Measurements from ENCODE around the gene FAM184B.

FAM184B gene

DNA sequence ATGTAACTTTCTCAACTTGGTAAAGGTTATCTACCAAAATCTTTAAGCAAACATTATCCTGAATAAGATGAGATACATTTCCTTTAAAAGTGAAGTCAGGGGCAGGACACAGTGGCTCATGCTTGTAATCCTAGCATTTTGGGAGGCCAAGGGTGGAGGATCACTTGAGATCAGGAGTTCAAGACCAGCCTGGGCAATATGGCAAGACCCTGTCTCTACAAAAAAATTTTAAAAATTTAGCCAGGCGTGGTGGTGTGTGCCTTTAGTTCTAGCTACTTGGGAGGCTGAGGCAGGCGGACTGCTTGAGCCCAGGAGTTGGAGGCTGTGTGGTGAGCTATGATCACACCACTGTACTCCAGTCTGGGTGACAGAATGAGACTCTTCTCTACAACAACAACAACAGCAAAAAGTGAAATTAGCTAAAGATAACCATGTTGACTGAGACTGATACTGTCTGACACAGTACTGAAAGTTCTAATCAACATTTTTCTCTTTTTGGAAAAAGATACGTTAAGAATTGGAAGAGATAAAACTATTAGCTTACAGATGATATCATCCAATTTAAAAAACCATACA, 24.2 kb upstream of the FAM184B start:
- DNase-seq (ENCODE audit: extremely low spot score), result no peak
- POLR2A ChIA-PET, result no interaction called here

DNA sequence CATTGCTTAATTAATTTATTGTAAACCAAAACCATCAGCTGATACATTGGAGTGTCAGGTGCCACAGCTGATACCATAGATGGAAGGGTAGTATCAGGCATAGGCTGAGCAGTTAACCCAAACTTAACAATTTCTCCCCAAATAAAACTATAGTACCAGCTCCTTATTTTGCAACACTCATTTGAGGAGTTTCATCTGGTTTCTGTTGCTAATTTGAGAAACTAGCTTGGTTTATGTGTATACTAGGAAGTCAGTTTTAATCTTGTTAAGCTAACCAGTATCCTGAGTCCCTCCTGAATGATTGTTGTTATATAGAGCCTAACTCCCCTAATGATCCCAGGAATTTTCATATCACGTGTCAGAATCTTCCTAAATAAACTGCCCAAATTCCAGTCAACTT, 16.4 kb upstream of the FAM184B start:
- ChIA-PET POLR2A (interaction anchor here (1.8 kb wide), 1 partner anchor 13 kb away, joined by 6 read pairs; the partner anchor contains the start of genes DCAF16 and NCAPG), CTCF (no interaction called here)
- no peak for TF ChIP-seq CTBP1 (IDR thresholded peaks at IDR 0.05; ENCODE audit: borderline replicate concordance)
- no peak for TF ChIP-seq SUZ12 (IDR thresholded peaks at IDR 0.05)
- no peak for TF ChIP-seq TARDBP (IDR thresholded peaks at IDR 0.05)
- no peak for TF ChIP-seq LEF1 (IDR thresholded peaks at IDR 0.05; ENCODE audit: borderline replicate concordance)
- DNase-seq (ENCODE audit: extremely low spot score), result no peak

More for the DNA sequence above, 24.2 kb upstream of the FAM184B start:
- CTCF ChIA-PET, result interaction anchor here (0.7 kb wide), 1 partner anchor 9 kb away, joined by 3 read pairs; no protein-coding TSS in a partner anchor
- TF ChIP-seq FOXK2 (IDR thresholded peaks at IDR 0.05) (no peak), FOXM1 (IDR thresholded peaks at IDR 0.05; ENCODE audit: borderline replicate concordance) (no peak), BHLHE40 (IDR thresholded peaks at IDR 0.05; ENCODE audit: borderline replicate concordance) (no peak), ZNF384 (IDR thresholded peaks at IDR 0.05) (no peak), NFRKB (IDR thresholded peaks at IDR 0.05) (no peak), TARDBP (IDR thresholded peaks at IDR 0.05) (no peak), CTBP1 (IDR thresholded peaks at IDR 0.05; ENCODE audit: borderline replicate concordance) (no peak), ELF4 (IDR thresholded peaks at IDR 0.05) (no peak), HDGF (IDR thresholded peaks at IDR 0.05; ENCODE audit: borderline replicate concordance) (no peak), SP1 (IDR thresholded peaks at IDR 0.05) (no peak), L3MBTL2 (conservative IDR thresholded peaks at IDR 0.05) (no peak), FOXA1 (IDR thresholded peaks at IDR 0.05) (no peak), SUZ12 (IDR thresholded peaks at IDR 0.05) (no peak), ARNT (IDR thresholded peaks at IDR 0.05) (no peak), LEF1 (IDR thresholded peaks at IDR 0.05; ENCODE audit: borderline replicate concordance) (no peak)
- TF ChIP-seq, protein P1, sequence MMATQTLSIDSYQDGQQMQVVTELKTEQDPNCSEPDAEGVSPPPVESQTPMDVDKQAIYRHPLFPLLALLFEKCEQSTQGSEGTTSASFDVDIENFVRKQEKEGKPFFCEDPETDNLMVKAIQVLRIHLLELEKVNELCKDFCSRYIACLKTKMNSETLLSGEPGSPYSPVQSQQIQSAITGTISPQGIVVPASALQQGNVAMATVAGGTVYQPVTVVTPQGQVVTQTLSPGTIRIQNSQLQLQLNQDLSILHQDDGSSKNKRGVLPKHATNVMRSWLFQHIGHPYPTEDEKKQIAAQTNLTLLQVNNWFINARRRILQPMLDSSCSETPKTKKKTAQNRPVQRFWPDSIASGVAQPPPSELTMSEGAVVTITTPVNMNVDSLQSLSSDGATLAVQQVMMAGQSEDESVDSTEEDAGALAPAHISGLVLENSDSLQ (IDR thresholded peaks at IDR 0.05), result no peak

DNA sequence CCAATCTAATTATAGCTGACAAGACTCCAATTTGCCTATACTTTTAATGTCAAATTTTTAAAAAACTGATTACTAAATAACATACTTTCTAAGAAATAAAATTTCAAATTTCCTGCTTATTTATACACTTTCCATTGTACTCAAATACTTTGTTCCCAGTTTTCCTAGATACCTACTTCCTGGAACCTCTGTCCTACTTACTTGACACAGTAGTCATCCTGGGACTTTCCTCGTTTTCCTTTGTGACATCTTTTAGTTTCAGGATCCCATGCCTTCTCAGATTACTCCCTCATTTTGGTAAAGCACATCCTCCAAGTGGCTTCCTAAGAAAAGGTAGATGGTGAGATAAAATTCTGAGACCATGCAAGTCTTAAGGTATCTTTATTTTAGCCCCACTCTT, 13.3 kb upstream of the FAM184B start:
- no peak for DNase-seq (ENCODE audit: extremely low spot score)
- CTCF ChIA-PET, result no interaction called here
- POLR2A ChIA-PET, result interaction anchor here (2.2 kb wide), 1 partner anchor 16 kb away, joined by 5 read pairs; the partner anchor contains the start of genes DCAF16 and NCAPG
- TF ChIP-seq FOXM1 (IDR thresholded peaks at IDR 0.05; ENCODE audit: borderline replicate concordance) (no peak), ZNF384 (IDR thresholded peaks at IDR 0.05) (no peak)

DNA sequence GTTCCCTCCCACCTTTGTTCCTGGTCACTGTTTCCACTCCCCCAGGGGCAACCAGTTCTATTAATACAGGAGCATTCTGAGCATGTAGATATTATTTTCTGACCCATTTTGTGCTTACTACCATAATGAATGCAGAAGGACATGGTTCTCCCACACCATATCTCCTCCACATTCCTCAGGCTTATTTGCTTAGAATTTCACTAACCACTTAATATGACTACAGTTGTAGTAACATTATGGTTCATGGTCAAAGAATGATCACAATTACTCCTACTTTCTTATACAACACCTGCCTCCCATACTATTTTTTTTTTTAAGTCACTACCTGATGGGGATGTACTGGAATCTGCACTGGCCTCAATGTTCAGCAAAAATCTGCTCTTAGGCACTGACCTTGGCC, 7.5 kb upstream of the FAM184B start:
- DNase-seq (ENCODE audit: extremely low spot score), result no peak
- ChIA-PET POLR2A (no interaction called here), CTCF (no interaction called here)
- TF ChIP-seq SUZ12 (IDR thresholded peaks at IDR 0.05) (no peak), FOXA1 (IDR thresholded peaks at IDR 0.05) (no peak), LEF1 (IDR thresholded peaks at IDR 0.05; ENCODE audit: borderline replicate concordance) (no peak)

DNA sequence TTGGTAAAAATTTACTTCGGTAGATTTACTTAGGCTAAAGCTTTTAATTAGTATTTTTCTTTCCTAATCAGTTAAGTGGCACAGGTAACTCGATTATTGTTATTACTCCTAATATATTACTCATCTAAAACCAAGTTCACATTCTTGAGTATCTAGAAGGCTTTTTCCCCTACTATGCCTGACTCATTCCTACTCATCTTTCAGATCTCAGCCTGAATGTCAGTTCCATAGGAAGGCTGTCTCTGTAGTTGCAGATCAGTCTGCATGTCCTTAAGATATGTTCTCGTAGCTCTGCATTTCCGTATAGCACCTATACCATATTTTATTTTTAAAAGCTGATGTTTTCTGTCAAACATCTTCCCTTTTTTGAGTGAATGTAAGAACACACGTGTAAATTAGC, 5.9 kb upstream of the FAM184B start:
- ChIA-PET POLR2A (no interaction called here), CTCF (no interaction called here)
- no peak for DNase-seq (ENCODE audit: extremely low spot score)
- no peak for TF ChIP-seq FOXA1 (IDR thresholded peaks at IDR 0.05)
- TF ChIP-seq HDGF (IDR thresholded peaks at IDR 0.05; ENCODE audit: borderline replicate concordance), result no peak
- TF ChIP-seq CTBP1 (IDR thresholded peaks at IDR 0.05; ENCODE audit: borderline replicate concordance), result no peak
- no peak for TF ChIP-seq ARNT (IDR thresholded peaks at IDR 0.05)
- TF ChIP-seq FOXK2 (IDR thresholded peaks at IDR 0.05), result no peak
- no peak for TF ChIP-seq SUZ12 (IDR thresholded peaks at IDR 0.05)
- no peak for TF ChIP-seq SP1 (IDR thresholded peaks at IDR 0.05)
- TF ChIP-seq ZNF384 (IDR thresholded peaks at IDR 0.05), result no peak
- no peak for TF ChIP-seq L3MBTL2 (conservative IDR thresholded peaks at IDR 0.05)
- no peak for TF ChIP-seq LEF1 (IDR thresholded peaks at IDR 0.05; ENCODE audit: borderline replicate concordance)
- TF ChIP-seq, protein P1 (IDR thresholded peaks at IDR 0.05), result no peak
- no peak for TF ChIP-seq BHLHE40 (IDR thresholded peaks at IDR 0.05; ENCODE audit: borderline replicate concordance)
- no peak for TF ChIP-seq FOXM1 (IDR thresholded peaks at IDR 0.05; ENCODE audit: borderline replicate concordance)
- TF ChIP-seq TARDBP (IDR thresholded peaks at IDR 0.05), result no peak
- no peak for TF ChIP-seq NFRKB (IDR thresholded peaks at IDR 0.05)
- TF ChIP-seq ELF4 (IDR thresholded peaks at IDR 0.05), result no peak

DNA sequence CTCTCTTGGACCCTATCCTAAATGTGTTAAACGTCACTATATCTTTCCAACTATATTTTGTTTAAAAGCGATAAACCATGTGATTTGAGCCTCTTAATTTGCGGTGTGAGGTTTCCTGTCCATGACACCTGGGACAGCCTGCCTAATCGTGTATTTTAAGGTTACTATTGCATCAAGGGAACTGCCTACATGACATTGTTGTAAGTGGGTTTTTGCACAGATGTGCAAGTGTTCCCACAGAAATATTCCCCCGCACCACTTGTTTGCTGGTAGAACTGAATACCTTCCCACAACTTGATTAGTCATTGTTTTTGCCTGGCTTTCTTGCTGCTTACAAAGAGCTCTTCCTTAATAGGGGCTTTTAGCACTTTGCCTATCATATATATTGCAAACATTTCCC, 5.1 kb upstream of the FAM184B start:
- no peak for DNase-seq (ENCODE audit: extremely low spot score)
- POLR2A ChIA-PET, result no interaction called here
- CTCF ChIA-PET, result no interaction called here
- TF ChIP-seq ELF4 (IDR thresholded peaks at IDR 0.05), result no peak
- no peak for TF ChIP-seq FOXA1 (IDR thresholded peaks at IDR 0.05)
- no peak for TF ChIP-seq ARNT (IDR thresholded peaks at IDR 0.05)
- no peak for TF ChIP-seq BHLHE40 (IDR thresholded peaks at IDR 0.05; ENCODE audit: borderline replicate concordance)
- no peak for TF ChIP-seq LEF1 (IDR thresholded peaks at IDR 0.05; ENCODE audit: borderline replicate concordance)
- TF ChIP-seq NFRKB (IDR thresholded peaks at IDR 0.05), result no peak
- no peak for TF ChIP-seq SUZ12 (IDR thresholded peaks at IDR 0.05)
- TF ChIP-seq FOXK2 (IDR thresholded peaks at IDR 0.05), result no peak
- no peak for TF ChIP-seq FOXM1 (IDR thresholded peaks at IDR 0.05; ENCODE audit: borderline replicate concordance)
- no peak for TF ChIP-seq SP1 (IDR thresholded peaks at IDR 0.05)

DNA sequence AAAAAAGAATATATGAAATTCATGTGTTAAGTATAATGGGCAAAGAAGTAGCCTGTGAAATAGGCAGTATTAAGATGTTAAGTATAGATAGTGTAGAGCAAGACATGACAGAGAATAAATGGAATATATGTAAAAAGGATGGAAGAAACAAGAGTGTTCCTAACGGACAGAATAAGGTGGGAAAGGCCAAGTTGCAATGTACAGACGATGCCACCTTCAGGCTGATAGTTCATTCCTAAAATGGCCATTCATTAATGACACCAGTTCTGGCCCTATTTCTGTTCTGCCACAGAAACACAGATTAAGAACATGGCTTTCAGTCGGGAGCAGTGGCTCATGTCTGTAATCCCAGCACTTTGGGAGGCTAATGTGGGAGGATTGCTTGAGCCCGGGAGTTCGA, 4.4 kb upstream of the FAM184B start:
- CTCF ChIA-PET, result interaction anchor here (0.7 kb wide), 1 partner anchor 1755 kb away, joined by 3 read pairs; no protein-coding TSS in a partner anchor
- POLR2A ChIA-PET, result no interaction called here
- TF ChIP-seq NFRKB (IDR thresholded peaks at IDR 0.05) (no peak), TARDBP (IDR thresholded peaks at IDR 0.05) (no peak), CTBP1 (IDR thresholded peaks at IDR 0.05; ENCODE audit: borderline replicate concordance) (no peak), FOXK2 (IDR thresholded peaks at IDR 0.05) (no peak), SP1 (IDR thresholded peaks at IDR 0.05) (no peak), FOXA1 (IDR thresholded peaks at IDR 0.05) (no peak), ARNT (IDR thresholded peaks at IDR 0.05) (no peak)
- TF ChIP-seq, protein P1 (IDR thresholded peaks at IDR 0.05), result no peak
- no peak for DNase-seq (ENCODE audit: extremely low spot score)

All from HEK293T (cell line).